EL (cell line): ENCODE data around the gene VASH1.

Source experiments
- DNase-seq: peaks from one replicate; pipeline ENCODE4 v3.0.0-alpha.2; 2016

Gene VASH1

GRCh38 chr14:76772300-76773187 lies 11.3 kb downstream of the VASH1 start:
- peak; percentile 51 for DNase-seq

GRCh38 chr14:76773188-76773885 lies 12.1 kb downstream of the VASH1 start:
- peak; percentile 87 for DNase-seq

DNA sequence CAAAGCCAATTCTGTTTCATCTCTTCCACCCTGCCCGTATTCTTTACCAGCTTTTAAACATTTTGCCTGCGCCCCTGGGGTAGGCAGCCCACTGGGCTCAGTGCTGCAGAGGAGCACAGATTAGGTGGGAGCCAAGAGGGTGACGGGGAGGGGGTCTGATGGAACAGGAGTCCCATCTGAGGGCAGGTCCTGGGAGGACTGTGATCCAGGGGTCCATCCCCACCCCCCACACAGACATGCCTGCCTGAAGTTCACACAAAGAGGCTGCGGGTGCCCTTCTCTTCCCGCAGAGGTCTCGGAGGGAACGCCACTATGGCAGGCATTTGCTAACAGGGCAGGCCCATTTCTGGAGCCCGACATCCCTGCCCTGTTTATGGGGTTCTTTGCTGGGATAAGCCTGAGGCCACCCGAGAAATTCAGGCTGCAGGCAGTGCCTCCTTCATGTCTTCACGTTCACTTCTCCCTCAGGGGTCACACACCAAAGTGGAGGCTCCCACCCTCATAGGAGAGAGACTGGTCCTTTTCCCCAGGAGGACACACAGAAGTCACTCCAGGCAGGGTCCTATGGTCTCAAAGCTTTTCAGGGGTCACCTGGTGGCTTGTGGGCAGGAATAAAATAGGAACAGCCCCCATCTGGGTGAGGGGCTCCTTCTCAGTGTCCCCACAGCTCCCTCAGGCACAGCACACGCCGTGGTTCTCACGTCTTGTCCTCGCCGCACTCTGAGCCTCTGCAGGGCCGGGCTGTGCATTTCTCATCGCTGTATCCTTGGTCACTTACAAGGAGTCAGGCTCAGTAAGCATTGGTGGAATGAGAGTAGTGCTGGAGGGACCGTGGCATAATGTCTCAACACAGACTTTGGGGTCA lies 12.9 kb downstream of the VASH1 start:
- DNase-seq: no peak

DNA sequence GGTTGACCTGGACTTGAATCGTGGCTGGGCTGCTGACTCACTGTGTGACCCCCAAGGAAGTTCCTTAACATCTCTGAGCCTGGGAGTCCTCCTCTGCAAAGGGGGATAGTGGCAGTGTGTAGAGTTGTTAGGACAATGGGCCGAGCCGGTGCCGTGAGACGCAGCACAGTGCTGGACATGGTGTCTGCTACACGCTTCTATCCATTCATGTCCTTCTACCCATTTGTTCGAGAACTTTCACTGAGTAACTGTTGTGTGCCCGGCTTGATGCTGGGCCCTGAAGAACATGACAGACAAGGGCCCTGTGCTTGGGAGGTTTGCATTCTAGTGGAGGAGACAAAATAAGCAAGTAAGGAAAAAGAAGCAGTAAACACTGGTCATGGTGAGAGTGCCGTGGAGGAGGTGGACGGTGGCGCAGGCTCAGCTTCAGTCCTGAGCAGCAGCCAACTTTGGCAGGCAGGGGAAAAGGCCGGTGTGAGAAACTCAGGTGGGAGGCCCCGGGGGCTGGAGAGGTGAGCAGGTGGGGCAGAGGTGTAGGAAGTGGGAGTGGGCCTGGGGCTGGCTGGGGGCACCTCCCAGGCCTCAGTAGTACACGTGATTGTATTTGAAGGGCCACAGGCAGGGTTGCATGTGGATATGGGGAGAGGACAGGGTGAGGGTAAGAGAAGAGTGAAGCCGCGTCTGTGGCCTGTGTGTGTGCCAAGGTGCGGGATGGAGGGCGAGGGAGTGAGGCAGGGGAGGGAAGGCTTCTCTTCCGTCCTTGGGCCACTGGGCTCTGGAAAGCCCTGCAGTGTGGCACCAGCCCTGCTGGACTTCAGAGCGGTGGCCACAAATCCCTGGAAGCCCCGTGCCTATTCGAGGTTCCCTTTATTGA lies 13.8 kb downstream of the VASH1 start:
- DNase-seq: no peak

- DNase-seq: no peak
Measured at GRCh38 chr14:76775695-76776427, 14.6 kb downstream of the VASH1 start.

- no peak for DNase-seq
Measured at GRCh38 chr14:76776428-76777251, 15.4 kb downstream of the VASH1 start.

DNA sequence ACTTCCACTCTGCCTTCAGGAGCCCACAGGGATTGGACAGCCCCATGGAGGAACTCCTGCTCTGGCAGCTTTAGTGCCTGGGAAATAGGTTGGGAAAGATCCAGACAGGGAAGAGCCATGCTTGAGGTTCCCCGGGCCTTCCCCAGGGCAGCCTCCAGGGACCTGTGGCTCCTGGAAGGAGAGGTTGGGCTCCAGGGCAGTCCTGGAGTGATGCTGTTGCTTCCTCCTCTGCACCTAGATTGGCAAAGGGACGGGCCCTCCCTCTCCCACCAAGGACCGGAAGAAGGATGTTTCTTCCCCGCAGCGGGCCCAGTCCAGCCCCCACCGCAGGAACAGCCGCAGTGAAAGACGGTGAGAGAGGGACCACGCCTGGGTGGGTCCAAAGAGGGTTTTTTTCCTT lies 16.5 kb downstream of the VASH1 start:
- no peak for DNase-seq

DNA sequence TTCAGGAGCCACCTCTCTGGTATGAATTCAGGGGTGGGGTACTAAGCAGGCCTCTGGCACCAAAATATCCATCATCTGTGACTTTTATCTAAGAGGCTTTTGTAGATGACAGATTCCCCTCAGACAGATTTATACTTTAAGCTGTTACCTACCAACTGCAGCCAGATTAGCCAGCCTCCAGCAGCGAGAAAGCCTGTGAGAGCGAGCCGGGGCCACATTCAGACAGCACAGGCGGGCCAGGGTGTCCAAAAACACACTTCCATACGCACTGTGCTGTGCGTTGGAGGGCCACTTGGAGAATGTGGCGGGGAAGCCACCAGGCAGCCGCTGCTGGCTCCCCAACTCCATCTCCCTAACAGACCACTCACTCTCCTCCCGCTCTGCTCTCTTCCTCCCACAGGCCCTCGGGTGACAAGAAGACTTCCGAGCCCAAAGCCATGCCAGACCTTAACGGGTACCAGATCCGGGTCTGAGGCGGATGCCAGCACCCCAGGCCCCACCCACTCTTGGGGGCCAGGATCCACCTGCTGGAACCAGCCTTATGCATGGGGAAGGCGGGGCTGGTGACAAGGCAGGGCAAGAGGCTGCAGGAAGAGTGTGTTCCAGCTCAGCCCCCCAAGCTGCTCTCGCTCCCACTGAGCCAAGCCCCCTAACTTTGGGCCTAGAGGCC lies 17.4 kb downstream of the VASH1 start:
- DNase-seq: no peak

DNA sequence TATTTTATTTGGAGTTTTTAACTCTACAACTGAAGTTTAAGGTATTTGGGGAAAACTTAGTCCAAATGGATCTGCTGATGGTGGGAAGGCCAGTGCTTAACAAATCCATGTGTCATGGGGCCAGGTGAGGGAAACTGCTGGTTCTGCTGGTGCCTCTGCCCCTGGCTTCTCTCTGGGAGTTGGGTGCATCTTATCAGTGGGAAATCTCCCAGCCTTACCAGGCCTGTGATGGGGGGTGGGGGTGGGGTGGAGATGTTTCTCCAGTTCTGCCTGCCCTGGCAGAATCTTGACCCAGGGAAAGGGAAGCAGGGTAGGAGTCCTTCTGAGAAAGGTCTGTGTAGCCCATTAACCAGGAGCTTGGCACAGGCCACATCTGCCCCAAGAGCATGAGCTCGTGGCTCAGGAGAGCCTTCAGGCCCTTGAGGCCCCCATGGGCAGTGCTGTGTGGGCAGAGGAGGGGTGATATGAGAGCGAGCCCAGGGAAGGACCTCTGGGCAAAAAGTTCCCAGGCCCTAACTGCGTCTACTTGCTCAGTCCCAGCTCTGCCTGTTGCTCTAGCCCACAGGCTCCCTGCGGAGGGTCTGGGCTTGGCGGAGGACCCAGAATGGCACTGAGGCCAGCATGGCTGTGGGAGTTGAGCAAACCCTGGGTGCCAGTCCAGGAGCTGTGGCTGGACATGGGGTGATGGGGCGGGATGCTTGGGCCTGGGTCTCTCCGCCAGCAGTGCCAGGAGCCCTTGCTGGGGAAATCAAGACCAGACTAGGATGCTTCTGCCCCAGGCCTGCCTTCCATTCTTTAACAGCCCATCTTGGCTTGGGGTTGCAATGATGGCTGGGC lies 18.2 kb downstream of the VASH1 start:
- DNase-seq: no peak

DNA sequence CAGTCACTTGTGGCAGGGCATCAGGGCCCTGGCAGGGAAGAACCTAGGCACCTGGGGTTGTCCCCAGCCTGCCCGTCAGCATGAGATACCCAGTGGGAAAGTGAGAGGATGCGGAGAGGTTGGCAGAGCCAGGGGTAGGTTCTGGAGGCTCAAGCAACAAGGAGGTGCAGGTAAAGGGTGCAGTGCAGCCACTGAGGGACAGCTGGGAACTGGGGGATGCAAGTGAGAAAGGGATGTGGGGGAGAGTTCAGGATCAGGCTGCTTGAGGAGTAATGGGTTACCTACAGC lies 18.7 kb downstream of the VASH1 start:
- no peak for DNase-seq

GRCh38 chr14:76780360-76780759 lies 19.1 kb downstream of the VASH1 start:
- no peak for DNase-seq

GRCh38 chr14:76780875-76781647 lies 19.8 kb downstream of the VASH1 start:
- DNase-seq: no peak

- DNase-seq: peak; percentile 38
Measured at GRCh38 chr14:76781648-76782051, 20.4 kb downstream of the VASH1 start.

DNA sequence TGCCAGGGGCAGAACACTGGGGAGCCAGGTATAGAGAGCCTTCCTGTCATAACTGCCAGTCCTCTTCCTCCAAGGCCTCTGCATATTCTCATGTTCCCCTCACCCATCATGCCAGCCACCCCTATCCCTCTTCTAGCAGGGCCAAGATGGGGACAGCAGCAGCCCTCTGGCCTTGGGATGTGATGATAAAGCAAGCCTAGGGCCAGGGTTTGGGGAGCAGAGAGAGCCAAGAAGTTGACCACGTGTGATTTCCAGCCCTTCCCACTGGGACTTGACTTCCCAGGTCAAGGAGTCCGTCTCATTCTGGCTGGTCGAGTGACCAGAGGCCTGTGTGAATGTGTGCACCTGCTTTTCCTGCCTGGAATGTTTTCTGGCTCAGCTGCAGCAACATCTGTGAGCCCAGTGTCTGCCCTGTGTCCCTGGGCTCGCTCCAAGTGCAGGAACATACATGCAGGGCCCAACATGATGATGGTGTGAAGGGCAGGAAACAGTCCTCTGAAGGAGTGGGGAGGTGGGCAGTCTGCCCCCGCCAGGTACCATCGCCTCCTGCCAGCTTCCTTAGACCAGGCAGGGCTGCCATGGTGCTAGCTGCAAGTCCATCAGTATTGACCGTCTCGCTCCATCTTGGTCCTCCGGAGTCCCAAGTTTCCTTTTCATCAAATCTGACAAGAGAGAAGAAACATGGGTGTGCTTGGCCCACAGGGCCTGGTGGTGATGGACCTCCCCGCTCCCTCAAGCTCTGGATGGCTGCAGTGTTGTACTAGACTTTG lies 21.0 kb downstream of the VASH1 start:
- no peak for DNase-seq

DNA sequence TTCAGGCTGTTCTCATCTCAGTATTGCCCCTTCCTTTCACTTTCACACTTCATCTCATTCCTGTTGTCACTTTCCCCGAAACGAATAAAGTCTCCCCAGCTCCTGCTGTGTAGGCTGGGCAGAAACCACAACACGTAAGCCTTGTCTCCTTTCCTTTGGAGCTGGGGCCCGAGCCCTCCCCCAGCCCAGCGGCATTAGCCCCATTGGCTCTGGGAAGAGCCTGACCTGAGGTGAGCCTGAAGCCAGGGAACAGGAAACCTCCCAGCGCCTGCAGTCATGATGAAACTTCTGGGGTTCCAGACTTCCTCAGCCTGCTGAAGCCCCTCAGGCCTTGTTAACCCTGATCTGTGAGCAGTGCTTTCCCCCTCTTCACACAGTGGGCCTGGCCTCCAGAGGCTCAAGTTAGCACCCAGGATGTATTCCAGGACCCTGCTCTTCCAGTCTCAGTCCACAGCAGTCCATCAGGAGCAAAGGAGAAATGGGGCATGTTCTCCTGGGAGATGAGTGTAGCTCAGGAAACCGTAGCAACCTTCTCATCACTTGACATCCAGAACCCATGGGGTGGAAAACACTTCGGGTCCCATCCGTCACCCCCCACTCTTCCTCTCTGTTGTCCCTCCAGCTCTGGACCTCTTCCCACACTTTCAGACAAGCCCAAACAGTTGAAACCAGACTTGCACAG lies 21.8 kb downstream of the VASH1 start:
- DNase-seq: no peak

DNA sequence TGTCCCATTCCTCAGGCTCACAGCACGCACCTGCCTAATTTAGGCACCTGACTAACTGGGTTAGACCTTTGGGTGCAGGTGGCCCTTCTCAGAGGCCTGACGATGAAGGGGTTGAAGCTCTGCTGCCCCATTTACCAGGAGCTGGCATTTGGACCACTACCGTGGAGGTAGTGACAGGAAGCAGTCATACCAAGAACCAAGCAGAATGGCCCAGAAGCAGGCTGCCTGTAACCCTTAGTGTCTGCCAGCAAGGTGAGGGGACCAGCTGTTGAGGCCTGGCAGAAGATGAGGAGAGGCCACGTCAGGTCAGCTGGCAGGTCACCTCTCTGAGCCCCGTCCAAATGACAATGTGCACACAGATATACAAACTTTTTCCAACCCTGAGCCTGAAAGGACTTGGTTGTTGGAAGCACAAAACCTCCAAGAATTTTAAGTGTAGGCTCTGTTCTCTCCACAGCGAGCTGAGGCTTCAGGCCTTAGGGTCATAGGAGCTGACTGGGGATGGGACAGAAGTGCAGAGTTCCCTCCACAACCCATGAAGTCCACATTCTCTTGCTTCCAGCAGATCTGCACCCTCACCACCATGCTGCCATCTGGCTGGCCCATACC lies 23.1 kb downstream of the VASH1 start:
- DNase-seq: no peak

- DNase-seq: peak; percentile 77
Measured at GRCh38 chr14:76784881-76785280, 23.6 kb downstream of the VASH1 start.
